ENCODE measurements around the gene PRR33. TPM values are rescaled to one million over a fixed set of nuclear protein-coding genes. Genes with fewer than 3 reads are reported as not detected.

The PRR33 gene
- total RNA-seq, 1 experiment from 2014 or later = not detected

DNA sequence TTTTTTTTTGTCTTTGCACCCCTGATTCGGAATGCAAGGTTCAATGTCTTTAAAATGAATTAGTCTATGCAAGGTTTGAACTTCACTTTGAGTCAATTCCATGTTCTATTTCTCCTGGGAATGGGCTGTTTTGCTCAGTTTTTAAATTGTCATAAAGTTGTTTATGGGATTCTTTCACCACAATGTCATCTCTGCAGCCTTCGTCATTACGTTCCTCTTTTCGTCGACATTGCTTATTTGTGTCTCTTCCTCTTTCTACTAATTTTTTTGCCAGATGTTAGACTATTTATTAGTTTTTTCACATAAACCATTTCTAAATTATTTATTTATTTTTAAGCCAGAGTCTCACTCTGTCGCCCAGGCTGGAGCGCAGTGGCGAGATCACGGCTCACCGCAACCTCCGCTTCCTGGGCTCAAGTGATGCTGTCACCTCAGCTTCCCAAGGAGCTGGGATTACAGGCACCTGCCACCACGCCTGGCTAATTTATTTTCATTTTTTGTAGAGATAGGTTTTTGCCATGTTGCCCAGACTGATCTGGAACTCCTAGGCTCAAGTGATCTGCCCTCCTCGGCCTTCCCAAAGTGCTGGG lies 20.7 kb upstream of the PRR33 start:
- Histone ChIP-seq H4K20me1 (ENCODE audit: insufficient read depth, low read depth, low read length) (no peaks in the 10 kb centered on the region), H3K79me2 (ENCODE audit: low read length) (no peaks in the 10 kb centered on the region), H3K27ac (ENCODE audit: low read length) (no peak overlapping the region), H3K36me3 (ENCODE audit: insufficient read depth, low read length) (no peaks in the 10 kb centered on the region), H3K4me3 (ENCODE audit: low read length) (no peak overlapping the region), H3K9me3 (ENCODE audit: low read length) (no peaks in the 10 kb centered on the region), H3K27me3 (ENCODE audit: low read length) (no peaks in the 10 kb centered on the region), H3K9me2 (replicated peaks; ENCODE audit: insufficient read depth, low read length) (no peaks in the 10 kb centered on the region), H3K4me2 (ENCODE audit: low read depth, low read length, poor library complexity, severe bottlenecking) (no peak overlapping the region), H3K4me1 (ENCODE audit: low read length) (no peaks in the 10 kb centered on the region), H2AFZ (ENCODE audit: low read length) (no peak overlapping the region), H3K9ac (ENCODE audit: low read length) (no peak overlapping the region)
- DNase-seq = no peak

DNA sequence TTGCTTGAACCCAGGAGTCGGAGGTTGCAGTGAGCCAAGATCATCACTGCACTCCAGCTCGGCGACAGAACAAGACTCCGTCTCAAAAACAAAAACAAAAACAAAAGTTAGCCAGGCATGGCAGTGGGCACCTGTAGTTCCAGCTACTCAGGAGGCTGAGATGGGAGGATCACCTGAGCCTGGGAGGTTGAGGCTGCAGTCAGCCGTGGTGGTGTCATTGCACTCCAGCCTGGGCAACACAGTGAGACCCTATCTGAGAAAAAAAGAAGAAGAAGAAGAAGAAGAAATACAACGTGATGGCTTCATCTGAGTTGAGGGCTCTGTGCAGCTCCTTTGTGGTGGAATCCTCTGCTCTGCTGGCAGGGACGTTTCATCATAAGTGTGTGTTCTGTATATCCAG lies 17.8 kb upstream of the PRR33 start:
- no peak for DNase-seq
- H3K79me2 ChIP-seq (ENCODE audit: low read length) = no peaks in the 10 kb centered on the region
- H3K27me3 ChIP-seq (ENCODE audit: low read length) = no peaks in the 10 kb centered on the region
- H3K9me2 ChIP-seq (replicated peaks; ENCODE audit: insufficient read depth, low read length) = no peaks in the 10 kb centered on the region
- no peaks in the 10 kb centered on the region for H3K36me3 ChIP-seq (ENCODE audit: insufficient read depth, low read length)
- H4K20me1 ChIP-seq (ENCODE audit: insufficient read depth, low read depth, low read length) = no peaks in the 10 kb centered on the region
- H3K27ac ChIP-seq (ENCODE audit: low read length) = no peak overlapping the region
- no peaks in the 10 kb centered on the region for H3K9me3 ChIP-seq (ENCODE audit: low read length)
- no peak overlapping the region for H3K4me3 ChIP-seq (ENCODE audit: low read length)
- H3K9ac ChIP-seq (ENCODE audit: low read length) = no peak overlapping the region
- H3K4me1 ChIP-seq (ENCODE audit: low read length) = no peaks in the 10 kb centered on the region
- no peak overlapping the region for H3K4me2 ChIP-seq (ENCODE audit: low read depth, low read length, poor library complexity, severe bottlenecking)
- no peak overlapping the region for H2AFZ ChIP-seq (ENCODE audit: low read length)

DNA sequence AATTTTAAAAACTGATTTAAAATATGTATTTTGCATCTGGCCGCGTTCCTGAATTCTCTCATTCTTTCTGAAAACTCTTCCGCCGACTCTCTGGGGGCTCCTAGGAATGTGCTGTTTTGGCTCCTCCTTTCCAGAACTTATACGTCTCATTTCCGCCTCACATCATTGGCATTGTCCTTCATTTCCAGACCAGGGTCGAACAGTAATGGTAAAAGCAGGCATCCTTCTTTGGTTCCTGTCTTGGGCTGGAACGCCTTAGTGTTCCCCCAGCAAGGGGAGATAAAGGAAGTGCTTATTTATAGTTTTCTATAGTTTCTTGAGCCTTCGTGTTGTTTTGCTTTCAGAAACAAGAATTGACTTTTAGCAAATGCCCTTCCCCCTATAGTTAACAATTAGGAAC lies 16.9 kb upstream of the PRR33 start:
- H3K36me3 ChIP-seq (ENCODE audit: insufficient read depth, low read length) = no peaks in the 10 kb centered on the region
- no peaks in the 10 kb centered on the region for H3K27me3 ChIP-seq (ENCODE audit: low read length)
- no peaks in the 10 kb centered on the region for H3K9me3 ChIP-seq (ENCODE audit: low read length)
- H2AFZ ChIP-seq (ENCODE audit: low read length) = no peak overlapping the region
- no peak overlapping the region for H3K27ac ChIP-seq (ENCODE audit: low read length)
- H3K9ac ChIP-seq (ENCODE audit: low read length) = no peak overlapping the region
- H3K9me2 ChIP-seq (replicated peaks; ENCODE audit: insufficient read depth, low read length) = no peaks in the 10 kb centered on the region
- H4K20me1 ChIP-seq (ENCODE audit: insufficient read depth, low read depth, low read length) = no peaks in the 10 kb centered on the region
- H3K79me2 ChIP-seq (ENCODE audit: low read length) = no peaks in the 10 kb centered on the region
- no peaks in the 10 kb centered on the region for H3K4me1 ChIP-seq (ENCODE audit: low read length)
- no peak overlapping the region for H3K4me3 ChIP-seq (ENCODE audit: low read length)
- no peak for DNase-seq
- H3K4me2 ChIP-seq (ENCODE audit: low read depth, low read length, poor library complexity, severe bottlenecking) = no peak overlapping the region

DNA sequence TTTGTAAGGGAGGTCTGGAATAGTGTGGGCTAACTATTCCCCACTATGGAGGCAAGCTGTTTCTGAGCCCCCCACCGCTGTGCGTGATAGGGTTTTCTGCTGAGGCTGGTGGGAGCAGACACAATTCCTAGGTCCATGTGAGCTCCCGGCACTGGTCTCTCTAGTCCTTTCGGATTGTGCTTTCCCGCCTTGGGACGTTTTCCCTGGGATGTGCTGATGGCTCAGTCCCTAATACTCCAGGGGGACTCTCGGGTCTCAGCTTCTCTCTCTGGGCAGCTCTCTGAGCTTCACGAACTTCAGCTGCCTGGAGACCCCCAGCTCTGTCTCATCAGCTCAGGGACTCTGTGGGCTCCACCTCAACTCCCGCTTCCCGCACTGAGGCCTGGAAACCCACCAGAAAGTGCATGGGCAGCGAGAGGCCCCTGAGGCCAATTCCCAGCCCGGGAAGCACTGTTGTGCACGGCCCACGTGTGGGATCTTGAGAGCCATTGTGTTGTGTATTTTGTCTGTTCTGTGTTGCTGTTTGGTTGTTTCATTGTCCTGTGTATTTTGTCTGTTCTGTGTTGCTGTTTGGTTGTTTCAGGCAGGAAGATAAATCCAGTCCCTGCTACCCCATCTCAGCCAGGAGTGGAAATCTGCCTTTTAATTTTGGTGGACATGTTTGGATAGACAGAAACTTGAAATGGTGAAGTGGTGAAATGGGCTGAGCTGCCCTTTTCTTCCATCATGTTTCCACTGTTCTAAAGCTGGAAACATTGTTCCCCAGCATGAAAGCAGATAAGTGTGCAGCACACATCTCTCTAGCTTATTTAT lies 15.1 kb upstream of the PRR33 start:
- Histone ChIP-seq H3K4me3 (ENCODE audit: low read length) (no peak overlapping the region), H3K27me3 (ENCODE audit: low read length) (no peaks in the 10 kb centered on the region), H3K9ac (ENCODE audit: low read length) (no peak overlapping the region), H4K20me1 (ENCODE audit: insufficient read depth, low read depth, low read length) (no peaks in the 10 kb centered on the region), H3K9me2 (replicated peaks; ENCODE audit: insufficient read depth, low read length) (no peaks in the 10 kb centered on the region), H3K9me3 (ENCODE audit: low read length) (no peaks in the 10 kb centered on the region), H3K36me3 (ENCODE audit: insufficient read depth, low read length) (no peaks in the 10 kb centered on the region), H3K79me2 (ENCODE audit: low read length) (no peaks in the 10 kb centered on the region), H3K4me1 (ENCODE audit: low read length) (no peaks in the 10 kb centered on the region), H3K27ac (ENCODE audit: low read length) (no peak overlapping the region), H2AFZ (ENCODE audit: low read length) (no peak overlapping the region), H3K4me2 (ENCODE audit: low read depth, low read length, poor library complexity, severe bottlenecking) (no peak overlapping the region)
- DNase-seq = no peak

DNA sequence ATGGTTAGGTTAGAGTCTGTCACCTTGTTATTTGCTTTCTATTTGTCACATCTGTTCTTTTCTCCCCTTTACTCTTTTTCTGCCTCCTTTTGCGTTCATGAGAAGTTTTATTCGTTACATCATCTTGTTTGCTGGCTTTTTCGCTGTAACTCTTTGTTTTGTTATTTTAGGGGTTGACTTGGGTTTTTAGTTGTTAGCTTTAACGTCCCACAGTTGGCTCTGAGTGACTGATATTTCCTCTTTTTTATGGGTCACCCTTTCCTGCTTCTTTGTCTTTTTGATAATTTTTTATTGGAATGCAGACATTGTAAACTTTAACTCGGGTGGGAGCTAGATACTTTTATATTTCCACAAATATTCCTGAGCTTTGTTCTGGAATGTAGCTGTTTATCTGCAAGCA lies 14.5 kb upstream of the PRR33 start:
- no peak overlapping the region for H3K9ac ChIP-seq (ENCODE audit: low read length)
- no peaks in the 10 kb centered on the region for H3K36me3 ChIP-seq (ENCODE audit: insufficient read depth, low read length)
- H3K9me2 ChIP-seq (replicated peaks; ENCODE audit: insufficient read depth, low read length) = no peaks in the 10 kb centered on the region

DNA sequence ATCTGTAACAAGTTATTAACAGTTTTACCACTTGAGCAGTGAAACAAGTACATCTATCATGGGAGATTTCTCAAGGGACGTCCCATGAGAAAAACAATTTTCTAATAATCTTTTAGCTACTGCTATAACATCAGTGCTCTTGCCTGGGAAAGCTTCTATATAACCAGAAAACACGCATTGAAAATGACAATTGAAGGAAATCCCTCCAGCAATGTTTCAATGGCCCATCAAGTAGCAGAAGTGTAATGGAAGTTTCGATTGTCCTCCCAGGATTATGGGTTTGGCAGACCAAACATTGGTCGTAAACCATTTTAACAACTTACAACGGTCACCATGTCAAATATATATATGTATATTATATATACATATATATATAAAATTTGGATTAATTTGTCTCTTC lies 8.0 kb upstream of the PRR33 start:
- DNase-seq = no peak
- Histone ChIP-seq H3K4me3 (ENCODE audit: low read length) (no peak overlapping the region), H3K9me2 (replicated peaks; ENCODE audit: insufficient read depth, low read length) (no peaks in the 10 kb centered on the region), H3K79me2 (ENCODE audit: low read length) (no peaks in the 10 kb centered on the region), H3K27ac (ENCODE audit: low read length) (no peak overlapping the region), H4K20me1 (ENCODE audit: insufficient read depth, low read depth, low read length) (no peaks in the 10 kb centered on the region), H3K4me1 (ENCODE audit: low read length) (no peaks in the 10 kb centered on the region), H3K9ac (ENCODE audit: low read length) (no peak overlapping the region), H3K4me2 (ENCODE audit: low read depth, low read length, poor library complexity, severe bottlenecking) (no peak overlapping the region), H3K27me3 (ENCODE audit: low read length) (no peaks in the 10 kb centered on the region), H2AFZ (ENCODE audit: low read length) (no peak overlapping the region), H3K9me3 (ENCODE audit: low read length) (no peaks in the 10 kb centered on the region), H3K36me3 (ENCODE audit: insufficient read depth, low read length) (no peaks in the 10 kb centered on the region)

More for the DNA sequence above, 14.5 kb upstream of the PRR33 start:
- Histone ChIP-seq H3K27me3 (ENCODE audit: low read length) (no peaks in the 10 kb centered on the region), H3K27ac (ENCODE audit: low read length) (no peak overlapping the region), H3K79me2 (ENCODE audit: low read length) (no peaks in the 10 kb centered on the region), H3K4me1 (ENCODE audit: low read length) (no peaks in the 10 kb centered on the region), H2AFZ (ENCODE audit: low read length) (no peak overlapping the region), H3K9me3 (ENCODE audit: low read length) (no peaks in the 10 kb centered on the region), H3K4me2 (ENCODE audit: low read depth, low read length, poor library complexity, severe bottlenecking) (no peak overlapping the region), H3K4me3 (ENCODE audit: low read length) (no peak overlapping the region), H4K20me1 (ENCODE audit: insufficient read depth, low read depth, low read length) (no peaks in the 10 kb centered on the region)
- DNase-seq = no peak

DNA sequence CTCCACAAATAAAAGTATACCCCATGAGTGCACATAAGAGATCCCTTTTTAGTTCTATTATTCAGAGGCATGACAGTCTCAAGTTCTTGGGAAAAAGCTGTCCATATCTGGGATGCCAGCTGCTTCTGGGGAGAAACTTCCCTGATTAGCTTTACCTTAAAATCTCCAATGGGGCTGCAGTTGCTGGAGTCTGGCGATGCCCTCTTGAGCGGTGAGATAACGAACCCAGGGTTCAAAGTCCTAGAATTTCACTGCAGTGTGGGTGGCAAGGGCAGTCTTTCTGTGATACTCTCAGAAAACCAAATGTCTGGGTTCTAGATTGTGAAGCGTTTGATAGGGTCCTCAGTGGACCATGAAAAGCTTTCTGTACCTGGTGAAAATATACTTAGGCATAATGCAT lies 7.4 kb upstream of the PRR33 start:
- Histone ChIP-seq H3K4me1 (ENCODE audit: low read length) (no peaks in the 10 kb centered on the region), H2AFZ (ENCODE audit: low read length) (no peak overlapping the region), H3K27me3 (ENCODE audit: low read length) (no peaks in the 10 kb centered on the region), H3K9ac (ENCODE audit: low read length) (no peak overlapping the region), H3K4me2 (ENCODE audit: low read depth, low read length, poor library complexity, severe bottlenecking) (no peak overlapping the region), H4K20me1 (ENCODE audit: insufficient read depth, low read depth, low read length) (no peaks in the 10 kb centered on the region), H3K9me2 (replicated peaks; ENCODE audit: insufficient read depth, low read length) (no peaks in the 10 kb centered on the region), H3K4me3 (ENCODE audit: low read length) (no peak overlapping the region), H3K36me3 (ENCODE audit: insufficient read depth, low read length) (no peaks in the 10 kb centered on the region), H3K9me3 (ENCODE audit: low read length) (no peaks in the 10 kb centered on the region), H3K27ac (ENCODE audit: low read length) (no peak overlapping the region), H3K79me2 (ENCODE audit: low read length) (no peaks in the 10 kb centered on the region)
- no peak for DNase-seq

DNA sequence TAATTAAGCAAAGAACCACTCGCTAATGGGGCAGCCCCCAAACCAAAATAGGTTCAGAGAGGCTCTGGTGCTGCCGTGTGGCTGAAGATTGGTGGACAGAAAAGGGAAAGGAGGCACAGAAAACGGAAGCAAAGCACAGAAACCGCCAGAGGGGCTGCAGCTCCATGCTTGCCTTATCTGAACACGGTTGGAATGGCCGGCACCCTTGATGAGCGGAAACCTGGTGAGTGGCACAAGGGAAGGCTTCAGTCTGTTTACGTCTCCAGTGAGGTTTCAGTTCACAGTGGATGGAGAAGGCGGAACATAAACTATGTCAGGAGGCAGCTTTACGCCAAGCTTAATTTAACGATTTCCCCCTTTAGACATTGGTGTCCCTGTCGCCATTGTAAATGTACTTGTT lies 5.2 kb upstream of the PRR33 start:
- Histone ChIP-seq H3K4me2 (ENCODE audit: low read depth, low read length, poor library complexity, severe bottlenecking) (no peak overlapping the region), H3K27me3 (ENCODE audit: low read length) (no peaks in the 10 kb centered on the region), H3K9ac (ENCODE audit: low read length) (no peak overlapping the region), H4K20me1 (ENCODE audit: insufficient read depth, low read depth, low read length) (no peaks in the 10 kb centered on the region), H3K4me3 (ENCODE audit: low read length) (no peak overlapping the region), H3K4me1 (ENCODE audit: low read length) (no peaks in the 10 kb centered on the region), H3K36me3 (ENCODE audit: insufficient read depth, low read length) (no peaks in the 10 kb centered on the region), H3K27ac (ENCODE audit: low read length) (no peak overlapping the region), H2AFZ (ENCODE audit: low read length) (no peak overlapping the region), H3K9me3 (ENCODE audit: low read length) (no peaks in the 10 kb centered on the region), H3K9me2 (replicated peaks; ENCODE audit: insufficient read depth, low read length) (no peaks in the 10 kb centered on the region), H3K79me2 (ENCODE audit: low read length) (no peaks in the 10 kb centered on the region)
- no peak for DNase-seq

All from Karpas-422 (cell line).